Measurements from ENCODE around the gene JPH4.

The JPH4 gene

GRCh38 chr14:23548351-23549318 is 30.0 kb downstream of the JPH4 start:
- Histone ChIP-seq H3K4me3 (ENCODE audit: low read length) (no peak overlapping the region), H3K79me2 (ENCODE audit: control insufficient read depth, low read length) (no peaks in the 10 kb centered on the region), H3K9me3 (ENCODE audit: control insufficient read depth, insufficient read depth, low read length) (no peaks in the 10 kb centered on the region), H3F3A (ENCODE audit: control insufficient read depth, insufficient read depth) (no peaks in the 10 kb centered on the region), H3K4me2 (ENCODE audit: low read length) (no peak overlapping the region), H3K27me3 (ENCODE audit: control insufficient read depth, low read length) (peaks cover 17% of the 10 kb centered on the region), H3K36me3 (ENCODE audit: control insufficient read depth, low read length) (no peaks in the 10 kb centered on the region), H3K27ac (ENCODE audit: low read depth, low read length) (no peak overlapping the region), H3K9me2 (replicated peaks; ENCODE audit: control insufficient read depth, low read length) (no peaks in the 10 kb centered on the region), H4K20me1 (ENCODE audit: control insufficient read depth, insufficient read depth, low read depth, low read length) (no peaks in the 10 kb centered on the region), H3K4me1 (ENCODE audit: control insufficient read depth, low read length) (peaks cover 16% of the 10 kb centered on the region)
- TF ChIP-seq, protein P1, sequence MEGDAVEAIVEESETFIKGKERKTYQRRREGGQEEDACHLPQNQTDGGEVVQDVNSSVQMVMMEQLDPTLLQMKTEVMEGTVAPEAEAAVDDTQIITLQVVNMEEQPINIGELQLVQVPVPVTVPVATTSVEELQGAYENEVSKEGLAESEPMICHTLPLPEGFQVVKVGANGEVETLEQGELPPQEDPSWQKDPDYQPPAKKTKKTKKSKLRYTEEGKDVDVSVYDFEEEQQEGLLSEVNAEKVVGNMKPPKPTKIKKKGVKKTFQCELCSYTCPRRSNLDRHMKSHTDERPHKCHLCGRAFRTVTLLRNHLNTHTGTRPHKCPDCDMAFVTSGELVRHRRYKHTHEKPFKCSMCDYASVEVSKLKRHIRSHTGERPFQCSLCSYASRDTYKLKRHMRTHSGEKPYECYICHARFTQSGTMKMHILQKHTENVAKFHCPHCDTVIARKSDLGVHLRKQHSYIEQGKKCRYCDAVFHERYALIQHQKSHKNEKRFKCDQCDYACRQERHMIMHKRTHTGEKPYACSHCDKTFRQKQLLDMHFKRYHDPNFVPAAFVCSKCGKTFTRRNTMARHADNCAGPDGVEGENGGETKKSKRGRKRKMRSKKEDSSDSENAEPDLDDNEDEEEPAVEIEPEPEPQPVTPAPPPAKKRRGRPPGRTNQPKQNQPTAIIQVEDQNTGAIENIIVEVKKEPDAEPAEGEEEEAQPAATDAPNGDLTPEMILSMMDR (IDR thresholded peaks at IDR 0.05; ENCODE audit: low read depth, low read length, poor library complexity, severe bottlenecking): no peak
- no peak for TF ChIP-seq EZH2phosphoT487 (IDR thresholded peaks at IDR 0.05; ENCODE audit: borderline replicate concordance, low read length)

DNA sequence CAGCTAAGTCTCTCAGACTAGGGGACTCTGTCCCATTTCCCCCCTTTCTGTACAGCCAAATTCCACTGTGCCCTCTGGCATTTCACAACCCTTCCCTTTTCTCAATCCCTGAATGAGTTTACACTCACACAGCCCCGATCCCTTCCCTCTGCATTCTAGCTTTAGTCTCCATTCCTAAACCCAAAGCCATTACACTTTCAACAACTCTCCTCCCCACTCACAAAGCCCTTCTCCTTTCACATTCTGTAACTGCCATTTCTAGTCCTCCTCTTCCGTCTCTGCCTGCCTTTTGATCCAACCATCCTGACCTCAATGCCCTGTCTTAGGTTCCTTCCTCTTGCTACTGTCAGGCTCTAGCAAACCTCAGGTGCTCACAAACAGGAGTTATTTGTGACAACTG is 30.7 kb downstream of the JPH4 start:
- H3K9me2 ChIP-seq (replicated peaks; ENCODE audit: control insufficient read depth, low read length): no peaks in the 10 kb centered on the region

DNA sequence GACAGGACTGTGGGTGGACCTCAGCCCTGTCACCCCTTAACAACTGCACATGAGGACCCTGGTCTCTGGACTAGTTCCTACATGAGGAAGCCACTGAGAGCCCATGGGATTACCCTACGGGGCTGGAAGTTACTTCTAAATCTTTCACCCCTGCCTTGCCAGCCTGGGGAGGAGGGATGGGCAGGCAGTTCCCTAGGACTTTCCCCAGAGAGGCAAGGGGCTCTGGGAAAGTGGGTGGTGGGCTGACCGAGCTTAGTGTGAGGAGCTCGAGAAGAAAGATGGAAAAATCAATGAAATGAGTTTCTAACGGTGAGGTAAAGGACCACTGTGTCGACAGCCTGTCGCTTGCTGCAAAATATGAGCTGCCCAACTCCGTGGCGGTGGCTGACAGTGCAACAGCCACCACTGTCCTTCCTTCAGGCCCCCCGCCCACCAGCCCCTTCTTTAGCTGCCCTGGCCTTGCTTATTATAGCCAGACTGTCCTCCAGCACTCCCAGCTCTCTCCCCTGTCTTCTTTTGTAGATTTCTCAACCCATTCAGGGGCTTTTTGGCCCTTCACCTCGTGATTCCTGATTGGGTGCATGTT is 32.0 kb downstream of the JPH4 start:
- Histone ChIP-seq H3K4me2 (ENCODE audit: low read length) (no peak overlapping the region), H3F3A (ENCODE audit: control insufficient read depth, insufficient read depth) (no peaks in the 10 kb centered on the region)

More for the DNA sequence above, 30.7 kb downstream of the JPH4 start:
- H3K36me3 ChIP-seq (ENCODE audit: control insufficient read depth, low read length): no peaks in the 10 kb centered on the region
- TF ChIP-seq, protein P1 (IDR thresholded peaks at IDR 0.05; ENCODE audit: low read depth, low read length, poor library complexity, severe bottlenecking): no peak
- TF ChIP-seq EZH2phosphoT487 (IDR thresholded peaks at IDR 0.05; ENCODE audit: borderline replicate concordance, low read length): no peak
- no peaks in the 10 kb centered on the region for H3K79me2 ChIP-seq (ENCODE audit: control insufficient read depth, low read length)
- no peaks in the 10 kb centered on the region for H3K9me3 ChIP-seq (ENCODE audit: control insufficient read depth, insufficient read depth, low read length)
- no peak overlapping the region for H3K4me2 ChIP-seq (ENCODE audit: low read length)
- H3K27me3 ChIP-seq (ENCODE audit: control insufficient read depth, low read length): peaks cover 17% of the 10 kb centered on the region
- no peak overlapping the region for H3K27ac ChIP-seq (ENCODE audit: low read depth, low read length)
- no peaks in the 10 kb centered on the region for H4K20me1 ChIP-seq (ENCODE audit: control insufficient read depth, insufficient read depth, low read depth, low read length)
- peaks cover 16% of the 10 kb centered on the region for H3K4me1 ChIP-seq (ENCODE audit: control insufficient read depth, low read length)
- H3K4me3 ChIP-seq (ENCODE audit: low read length): no peak overlapping the region
- H3F3A ChIP-seq (ENCODE audit: control insufficient read depth, insufficient read depth): no peaks in the 10 kb centered on the region

More for the DNA sequence above, 32.0 kb downstream of the JPH4 start:
- Histone ChIP-seq H3K9me3 (ENCODE audit: control insufficient read depth, insufficient read depth, low read length) (no peaks in the 10 kb centered on the region), H3K4me1 (ENCODE audit: control insufficient read depth, low read length) (peaks cover 17% of the 10 kb centered on the region), H3K27me3 (ENCODE audit: control insufficient read depth, low read length) (peaks cover 17% of the 10 kb centered on the region), H3K27ac (ENCODE audit: low read depth, low read length) (no peak overlapping the region), H3K4me3 (ENCODE audit: low read length) (no peak overlapping the region), H3K36me3 (ENCODE audit: control insufficient read depth, low read length) (no peaks in the 10 kb centered on the region), H3K9me2 (replicated peaks; ENCODE audit: control insufficient read depth, low read length) (no peaks in the 10 kb centered on the region), H3K79me2 (ENCODE audit: control insufficient read depth, low read length) (no peaks in the 10 kb centered on the region), H4K20me1 (ENCODE audit: control insufficient read depth, insufficient read depth, low read depth, low read length) (no peaks in the 10 kb centered on the region)
- no peak for TF ChIP-seq EZH2phosphoT487 (IDR thresholded peaks at IDR 0.05; ENCODE audit: borderline replicate concordance, low read length)
- TF ChIP-seq, protein P1 (IDR thresholded peaks at IDR 0.05; ENCODE audit: low read depth, low read length, poor library complexity, severe bottlenecking): no peak
